Neural crest cell (in vitro differentiated cells): ENCODE results near the gene PREPL. TPM values are rescaled to one million over a fixed set of nuclear protein-coding genes. Genes with fewer than 3 reads are reported as not detected.

Experiments used
- DNase-seq: peaks from one replicate; pipeline ENCODE4 v3.0.0; 2021; ENCODE audit warnings: low read depth, mixed read lengths, low spot score
- H3K27ac Mint-ChIP-seq: one replicate; pipeline ENCODE4 v1.8.0; 2021; ENCODE audit warnings: mild to moderate bottlenecking, mixed read lengths; ENCODE audit not compliant: unreplicated experiment
- H3K27me3 Mint-ChIP-seq: 2 replicates; pipeline ENCODE4 v1.8.0; 2021; ENCODE audit warnings: low read depth, mild to moderate bottlenecking, mixed read lengths
- H3K36me3 Mint-ChIP-seq: 2 replicates; pipeline ENCODE4 v1.8.0; 2021; ENCODE audit warnings: low read depth, mild to moderate bottlenecking, mixed read lengths
- H3K4me1 Mint-ChIP-seq: 2 replicates; pipeline ENCODE4 v1.8.0; 2021; ENCODE audit warnings: mixed read lengths
- H3K4me3 Mint-ChIP-seq: one replicate; pipeline ENCODE4 v1.8.0; 2021; ENCODE audit warnings: mild to moderate bottlenecking, mixed read lengths
- H3K9me3 Mint-ChIP-seq: 2 replicates; pipeline ENCODE4 v1.8.0; 2021; ENCODE audit warnings: mixed read lengths
- total RNA-seq: library from RNA; stranded (reverse); gene quantifications from 2 replicates; pipeline ENCODE4 v1.2.1, GENCODE V29; 2021
- TF ChIP-seq, protein P1 (sequence below): fragments of 200-600 bp; sonication (generic); conservative IDR thresholded peaks from 2 replicates; pipeline ENCODE4 v1.5.0; 2021; ENCODE audit warnings: antibody characterized with exemption, mild to moderate bottlenecking

Gene PREPL
- total RNA-seq, 1 donor from 2014 or later, result 46.1 TPM

GRCh38 chr2:44321360-44321759 is 39.9 kb downstream of the PREPL start:
- no peak overlapping the region for H3K4me3 Mint-ChIP-seq
- no peaks in the 10 kb centered on the region for H3K27me3 Mint-ChIP-seq
- no peaks in the 10 kb centered on the region for H3K4me1 Mint-ChIP-seq
- no peak overlapping the region for H3K27ac Mint-ChIP-seq
- TF ChIP-seq, protein P1, sequence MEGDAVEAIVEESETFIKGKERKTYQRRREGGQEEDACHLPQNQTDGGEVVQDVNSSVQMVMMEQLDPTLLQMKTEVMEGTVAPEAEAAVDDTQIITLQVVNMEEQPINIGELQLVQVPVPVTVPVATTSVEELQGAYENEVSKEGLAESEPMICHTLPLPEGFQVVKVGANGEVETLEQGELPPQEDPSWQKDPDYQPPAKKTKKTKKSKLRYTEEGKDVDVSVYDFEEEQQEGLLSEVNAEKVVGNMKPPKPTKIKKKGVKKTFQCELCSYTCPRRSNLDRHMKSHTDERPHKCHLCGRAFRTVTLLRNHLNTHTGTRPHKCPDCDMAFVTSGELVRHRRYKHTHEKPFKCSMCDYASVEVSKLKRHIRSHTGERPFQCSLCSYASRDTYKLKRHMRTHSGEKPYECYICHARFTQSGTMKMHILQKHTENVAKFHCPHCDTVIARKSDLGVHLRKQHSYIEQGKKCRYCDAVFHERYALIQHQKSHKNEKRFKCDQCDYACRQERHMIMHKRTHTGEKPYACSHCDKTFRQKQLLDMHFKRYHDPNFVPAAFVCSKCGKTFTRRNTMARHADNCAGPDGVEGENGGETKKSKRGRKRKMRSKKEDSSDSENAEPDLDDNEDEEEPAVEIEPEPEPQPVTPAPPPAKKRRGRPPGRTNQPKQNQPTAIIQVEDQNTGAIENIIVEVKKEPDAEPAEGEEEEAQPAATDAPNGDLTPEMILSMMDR, result no peak
- DNase-seq, result no peak
- H3K36me3 Mint-ChIP-seq, result peaks cover 17% of the 10 kb centered on the region
- H3K9me3 Mint-ChIP-seq, result no peaks in the 10 kb centered on the region

GRCh38 chr2:44320832-44321231 is 40.5 kb downstream of the PREPL start:
- DNase-seq, result no peak
- TF ChIP-seq, protein P1, result no peak
- no peaks in the 10 kb centered on the region for H3K27me3 Mint-ChIP-seq
- H3K36me3 Mint-ChIP-seq, result peaks cover 21% of the 10 kb centered on the region
- no peaks in the 10 kb centered on the region for H3K9me3 Mint-ChIP-seq
- no peaks in the 10 kb centered on the region for H3K4me1 Mint-ChIP-seq
- H3K27ac Mint-ChIP-seq, result no peak overlapping the region
- H3K4me3 Mint-ChIP-seq, result no peak overlapping the region

DNA sequence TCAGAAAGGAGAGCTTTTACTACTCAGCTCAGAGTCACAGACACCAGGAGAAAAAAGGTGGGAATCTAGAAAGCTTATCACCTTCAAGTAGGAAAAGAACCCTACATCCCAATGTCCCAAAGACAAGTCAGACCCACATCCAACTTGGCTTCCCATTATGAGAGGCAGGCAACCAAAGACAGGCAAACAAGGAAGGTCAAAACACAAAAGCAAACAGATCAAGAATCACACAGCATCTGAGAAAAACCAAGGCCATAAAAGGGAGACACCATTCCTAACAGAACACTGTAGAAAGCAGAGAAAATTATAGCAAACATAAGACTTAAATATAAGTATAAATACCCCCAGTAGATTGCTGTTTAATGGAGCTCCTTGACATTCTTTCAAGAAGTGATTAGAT is 45.3 kb downstream of the PREPL start:
- H3K27me3 Mint-ChIP-seq, result no peaks in the 10 kb centered on the region
- peaks cover 10% of the 10 kb centered on the region for H3K9me3 Mint-ChIP-seq
- no peak overlapping the region for H3K27ac Mint-ChIP-seq
- no peaks in the 10 kb centered on the region for H3K4me1 Mint-ChIP-seq
- no peak overlapping the region for H3K4me3 Mint-ChIP-seq
- DNase-seq, result no peak
- TF ChIP-seq, protein P1, result no peak
- peaks cover 39% of the 10 kb centered on the region for H3K36me3 Mint-ChIP-seq

DNA sequence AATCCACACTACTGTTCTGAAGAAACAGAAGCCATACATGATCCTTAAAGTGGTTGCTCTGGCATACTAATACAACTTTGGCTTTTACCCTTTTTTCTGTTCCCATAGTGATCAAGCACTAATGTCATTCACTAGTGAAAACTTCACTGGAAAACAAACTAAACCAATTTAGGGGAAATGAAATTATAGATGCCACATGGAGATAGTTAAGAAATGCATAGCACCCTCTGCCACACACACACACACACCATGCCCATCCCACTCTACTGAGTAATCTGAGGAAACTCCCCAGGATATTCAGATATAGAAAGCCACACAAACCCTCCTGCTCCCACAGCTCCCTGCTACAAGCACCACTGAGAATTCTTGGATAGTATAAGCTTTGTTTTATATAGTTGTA is 46.9 kb downstream of the PREPL start:
- TF ChIP-seq, protein P1, result no peak
- Mint-ChIP-seq H3K9me3 (peaks cover 15% of the 10 kb centered on the region), H3K36me3 (peaks cover 49% of the 10 kb centered on the region), H3K27ac (no peak overlapping the region), H3K4me3 (no peak overlapping the region), H3K4me1 (no peaks in the 10 kb centered on the region), H3K27me3 (no peaks in the 10 kb centered on the region)
- no peak for DNase-seq

- Mint-ChIP-seq H3K4me3 (no peak overlapping the region), H3K36me3 (peaks cover 43% of the 10 kb centered on the region)
Measured at GRCh38 chr2:44310287-44310686, 51.0 kb downstream of the PREPL start.

More at GRCh38 chr2:44310287-44310686, 51.0 kb downstream of the PREPL start:
- peaks cover 19% of the 10 kb centered on the region for H3K9me3 Mint-ChIP-seq
- no peak for DNase-seq
- H3K4me1 Mint-ChIP-seq, result no peaks in the 10 kb centered on the region
- no peaks in the 10 kb centered on the region for H3K27me3 Mint-ChIP-seq
- no peak overlapping the region for H3K27ac Mint-ChIP-seq
- TF ChIP-seq, protein P1, result no peak
